HEK293 (cell line): Measurements from ENCODE around the gene TMEM9B.

Experiments
- FEZF1 ChIP-seq: fragments of 450-650 bp; formaldehyde crosslinking; IDR thresholded peaks from 2 replicates; pipeline ENCODE4 v1.5.1; 2016; ENCODE audit warnings: missing biosample characterization, missing genetic modification characterization
- GLIS1 ChIP-seq: fragments of 450-650 bp; formaldehyde crosslinking; IDR thresholded peaks from 2 replicates; pipeline ENCODE4 v1.5.1; 2016; ENCODE audit warnings: missing biosample characterization, missing genetic modification characterization
- HOXC10 ChIP-seq: sonication (generic); formaldehyde crosslinking; IDR thresholded peaks from 2 replicates; pipeline ENCODE4 v1.8.1; 2023; ENCODE audit warnings: mild to moderate bottlenecking, missing genetic modification reagents
- OVOL3 ChIP-seq: fragments of 450-650 bp; formaldehyde crosslinking; IDR thresholded peaks from 2 replicates; pipeline ENCODE4 v1.5.1; 2016; ENCODE audit warnings: missing biosample characterization, missing genetic modification characterization
- ZBTB10 ChIP-seq: fragments of 450-650 bp; formaldehyde crosslinking; IDR thresholded peaks from 2 replicates; pipeline ENCODE4 v1.5.1; 2016; ENCODE audit warnings: missing biosample characterization, missing genetic modification characterization
- ZBTB49 ChIP-seq: fragments of 450-650 bp; formaldehyde crosslinking; IDR thresholded peaks from 2 replicates; pipeline ENCODE4 v1.5.1; 2016; ENCODE audit warnings: missing biosample characterization, missing genetic modification characterization, low read depth
- ZFP69B ChIP-seq: fragments of 450-650 bp; formaldehyde crosslinking; IDR thresholded peaks from 2 replicates; pipeline ENCODE4 v1.5.1; 2016; ENCODE audit warnings: missing biosample characterization, missing genetic modification characterization
- ZNF274 ChIP-seq, 2 experiments: fragments of 200-500 bp in 1 of 2; fragments of 450-650 bp in 1 of 2; sonication (Bioruptor generic) in 1 of 2; formaldehyde crosslinking in 1 of 2; IDR thresholded peaks; 2 replicates each; pipeline versions ENCODE4 v1.5.1 to v1.6.1; 2014 to 2016; ENCODE audit warnings: borderline replicate concordance in 1 of 2, inconsistent platforms in 1 of 2, low read length in 1 of 2, missing biosample characterization in 1 of 2, missing genetic modification characterization in 1 of 2
- ZNF280D ChIP-seq: fragments of 450-650 bp; formaldehyde crosslinking; IDR thresholded peaks from 2 replicates; pipeline ENCODE4 v1.5.1; 2016; ENCODE audit warnings: missing biosample characterization, missing genetic modification characterization
- ZNF473 ChIP-seq: fragments of 450-650 bp; formaldehyde crosslinking; IDR thresholded peaks from 2 replicates; pipeline ENCODE4 v1.5.1; 2017; ENCODE audit warnings: missing biosample characterization, missing genetic modification characterization
- ZNF830 ChIP-seq: fragments of 450-650 bp; IDR thresholded peaks from 2 replicates; pipeline ENCODE4 v1.5.0; 2018; ENCODE audit warnings: missing biosample characterization, missing genetic modification characterization, low read depth, mild to moderate bottlenecking, moderate library complexity
- ZSCAN4 ChIP-seq: fragments of 450-650 bp; formaldehyde crosslinking; IDR thresholded peaks from 2 replicates; pipeline ENCODE4 v1.5.1; 2017; ENCODE audit warnings: missing biosample characterization, missing genetic modification characterization
- TF ChIP-seq, protein P1 (sequence below): fragments of 450-650 bp; formaldehyde crosslinking; IDR thresholded peaks from 2 replicates; pipeline ENCODE4 v1.5.1; 2016; ENCODE audit warnings: missing biosample characterization, missing genetic modification characterization
- TF ChIP-seq, protein P2 (sequence below): fragments of 450-650 bp; formaldehyde crosslinking; IDR thresholded peaks from 2 replicates; pipeline ENCODE4 v1.5.1; 2016; ENCODE audit warnings: missing biosample characterization, missing genetic modification characterization
- TF ChIP-seq, protein P3 (sequence below): fragments of 450-650 bp; formaldehyde crosslinking; IDR thresholded peaks from 2 replicates; pipeline ENCODE4 v1.5.1; 2016; ENCODE audit warnings: missing biosample characterization, missing genetic modification characterization
- TF ChIP-seq, protein P4 (sequence below): fragments of 450-650 bp; formaldehyde crosslinking; IDR thresholded peaks from 2 replicates; pipeline ENCODE4 v1.5.0; 2017; ENCODE audit warnings: missing biosample characterization, missing genetic modification characterization, borderline replicate concordance

Gene TMEM9B

GRCh38 chr11:8964324-8965320 is at the start of gene TMEM9B (continued):
- TF ChIP-seq, protein P1, sequence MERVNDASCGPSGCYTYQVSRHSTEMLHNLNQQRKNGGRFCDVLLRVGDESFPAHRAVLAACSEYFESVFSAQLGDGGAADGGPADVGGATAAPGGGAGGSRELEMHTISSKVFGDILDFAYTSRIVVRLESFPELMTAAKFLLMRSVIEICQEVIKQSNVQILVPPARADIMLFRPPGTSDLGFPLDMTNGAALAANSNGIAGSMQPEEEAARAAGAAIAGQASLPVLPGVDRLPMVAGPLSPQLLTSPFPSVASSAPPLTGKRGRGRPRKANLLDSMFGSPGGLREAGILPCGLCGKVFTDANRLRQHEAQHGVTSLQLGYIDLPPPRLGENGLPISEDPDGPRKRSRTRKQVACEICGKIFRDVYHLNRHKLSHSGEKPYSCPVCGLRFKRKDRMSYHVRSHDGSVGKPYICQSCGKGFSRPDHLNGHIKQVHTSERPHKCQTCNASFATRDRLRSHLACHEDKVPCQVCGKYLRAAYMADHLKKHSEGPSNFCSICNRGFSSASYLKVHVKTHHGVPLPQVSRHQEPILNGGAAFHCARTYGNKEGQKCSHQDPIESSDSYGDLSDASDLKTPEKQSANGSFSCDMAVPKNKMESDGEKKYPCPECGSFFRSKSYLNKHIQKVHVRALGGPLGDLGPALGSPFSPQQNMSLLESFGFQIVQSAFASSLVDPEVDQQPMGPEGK (tag by site-specific recombination) = peak; percentile 60
- TF ChIP-seq OVOL3 (tag by site-specific recombination) (no peak), ZNF274 (IDR thresholded peaks at IDR 0.05; ENCODE audit: low read length) (no peak), ZNF274 (tag by site-specific recombination; IDR thresholded peaks at IDR 0.05; ENCODE audit: borderline replicate concordance) (no peak), FEZF1 (tag by site-specific recombination) (no peak), ZNF280D (tag by site-specific recombination) (no peak), GLIS1 (tag by site-specific recombination) (peak; percentile 41), ZNF830 (tag by site-specific recombination) (no peak), ZBTB10 (tag by site-specific recombination) (0 out of 2 replicates have a peak, but pooled peaks have one; percentile 52), ZNF473 (tag by site-specific recombination) (no peak), HOXC10 (CRISPR knock-in tag) (no peak), ZFP69B (tag by site-specific recombination) (no peak), ZSCAN4 (no peak), ZBTB49 (tag by site-specific recombination) (no peak)
- TF ChIP-seq, protein P2, sequence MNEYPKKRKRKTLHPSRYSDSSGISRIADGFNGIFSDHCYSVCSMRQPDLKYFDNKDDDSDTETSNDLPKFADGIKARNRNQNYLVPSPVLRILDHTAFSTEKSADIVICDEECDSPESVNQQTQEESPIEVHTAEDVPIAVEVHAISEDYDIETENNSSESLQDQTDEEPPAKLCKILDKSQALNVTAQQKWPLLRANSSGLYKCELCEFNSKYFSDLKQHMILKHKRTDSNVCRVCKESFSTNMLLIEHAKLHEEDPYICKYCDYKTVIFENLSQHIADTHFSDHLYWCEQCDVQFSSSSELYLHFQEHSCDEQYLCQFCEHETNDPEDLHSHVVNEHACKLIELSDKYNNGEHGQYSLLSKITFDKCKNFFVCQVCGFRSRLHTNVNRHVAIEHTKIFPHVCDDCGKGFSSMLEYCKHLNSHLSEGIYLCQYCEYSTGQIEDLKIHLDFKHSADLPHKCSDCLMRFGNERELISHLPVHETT (tag by site-specific recombination) = no peak
- TF ChIP-seq, protein P3, sequence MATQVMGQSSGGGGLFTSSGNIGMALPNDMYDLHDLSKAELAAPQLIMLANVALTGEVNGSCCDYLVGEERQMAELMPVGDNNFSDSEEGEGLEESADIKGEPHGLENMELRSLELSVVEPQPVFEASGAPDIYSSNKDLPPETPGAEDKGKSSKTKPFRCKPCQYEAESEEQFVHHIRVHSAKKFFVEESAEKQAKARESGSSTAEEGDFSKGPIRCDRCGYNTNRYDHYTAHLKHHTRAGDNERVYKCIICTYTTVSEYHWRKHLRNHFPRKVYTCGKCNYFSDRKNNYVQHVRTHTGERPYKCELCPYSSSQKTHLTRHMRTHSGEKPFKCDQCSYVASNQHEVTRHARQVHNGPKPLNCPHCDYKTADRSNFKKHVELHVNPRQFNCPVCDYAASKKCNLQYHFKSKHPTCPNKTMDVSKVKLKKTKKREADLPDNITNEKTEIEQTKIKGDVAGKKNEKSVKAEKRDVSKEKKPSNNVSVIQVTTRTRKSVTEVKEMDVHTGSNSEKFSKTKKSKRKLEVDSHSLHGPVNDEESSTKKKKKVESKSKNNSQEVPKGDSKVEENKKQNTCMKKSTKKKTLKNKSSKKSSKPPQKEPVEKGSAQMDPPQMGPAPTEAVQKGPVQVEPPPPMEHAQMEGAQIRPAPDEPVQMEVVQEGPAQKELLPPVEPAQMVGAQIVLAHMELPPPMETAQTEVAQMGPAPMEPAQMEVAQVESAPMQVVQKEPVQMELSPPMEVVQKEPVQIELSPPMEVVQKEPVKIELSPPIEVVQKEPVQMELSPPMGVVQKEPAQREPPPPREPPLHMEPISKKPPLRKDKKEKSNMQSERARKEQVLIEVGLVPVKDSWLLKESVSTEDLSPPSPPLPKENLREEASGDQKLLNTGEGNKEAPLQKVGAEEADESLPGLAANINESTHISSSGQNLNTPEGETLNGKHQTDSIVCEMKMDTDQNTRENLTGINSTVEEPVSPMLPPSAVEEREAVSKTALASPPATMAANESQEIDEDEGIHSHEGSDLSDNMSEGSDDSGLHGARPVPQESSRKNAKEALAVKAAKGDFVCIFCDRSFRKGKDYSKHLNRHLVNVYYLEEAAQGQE (tag by site-specific recombination) = no peak; the same call in 1 of the 2 replicates
- TF ChIP-seq, protein P4, sequence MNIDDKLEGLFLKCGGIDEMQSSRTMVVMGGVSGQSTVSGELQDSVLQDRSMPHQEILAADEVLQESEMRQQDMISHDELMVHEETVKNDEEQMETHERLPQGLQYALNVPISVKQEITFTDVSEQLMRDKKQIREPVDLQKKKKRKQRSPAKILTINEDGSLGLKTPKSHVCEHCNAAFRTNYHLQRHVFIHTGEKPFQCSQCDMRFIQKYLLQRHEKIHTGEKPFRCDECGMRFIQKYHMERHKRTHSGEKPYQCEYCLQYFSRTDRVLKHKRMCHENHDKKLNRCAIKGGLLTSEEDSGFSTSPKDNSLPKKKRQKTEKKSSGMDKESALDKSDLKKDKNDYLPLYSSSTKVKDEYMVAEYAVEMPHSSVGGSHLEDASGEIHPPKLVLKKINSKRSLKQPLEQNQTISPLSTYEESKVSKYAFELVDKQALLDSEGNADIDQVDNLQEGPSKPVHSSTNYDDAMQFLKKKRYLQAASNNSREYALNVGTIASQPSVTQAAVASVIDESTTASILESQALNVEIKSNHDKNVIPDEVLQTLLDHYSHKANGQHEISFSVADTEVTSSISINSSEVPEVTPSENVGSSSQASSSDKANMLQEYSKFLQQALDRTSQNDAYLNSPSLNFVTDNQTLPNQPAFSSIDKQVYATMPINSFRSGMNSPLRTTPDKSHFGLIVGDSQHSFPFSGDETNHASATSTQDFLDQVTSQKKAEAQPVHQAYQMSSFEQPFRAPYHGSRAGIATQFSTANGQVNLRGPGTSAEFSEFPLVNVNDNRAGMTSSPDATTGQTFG = no peak
